HepG2 (cell line): ENCODE data around the gene MUL1. TPM values are rescaled to one million over a fixed set of nuclear protein-coding genes. Genes with fewer than 3 reads are reported as not detected.

Experiments used
- KDM5B ChIP-seq: sonication (generic); formaldehyde crosslinking; IDR thresholded peaks from 2 replicates; pipeline ENCODE4 v1.4.0; 2020; ENCODE audit warnings: missing genetic modification reagents, mild to moderate bottlenecking, borderline replicate concordance
- NCOR1 ChIP-seq: fragments of 200-600 bp; sonication (generic); IDR thresholded peaks from 2 replicates; pipeline ENCODE4 v1.7.0; 2017; ENCODE audit warnings: antibody characterized with exemption, low read length, borderline replicate concordance
- NR2F2 ChIP-seq: IDR thresholded peaks from 2 replicates; pipeline ENCODE4 v1.6.1; 2012; ENCODE audit warnings: low read depth, inconsistent platforms, borderline replicate concordance
- RBM22 ChIP-seq: fragments of 200-400 bp; formaldehyde crosslinking; optimal IDR thresholded peaks from 2 replicates; pipeline ENCODE3; 2017; ENCODE audit warnings: mild to moderate bottlenecking, low read length, moderate library complexity
- SIN3A ChIP-seq: IDR thresholded peaks from 2 replicates; pipeline ENCODE4 v1.6.1; 2011; ENCODE audit warnings: low read depth, mild to moderate bottlenecking, control low read depth, low read length, borderline replicate concordance
- THYN1 ChIP-seq: sonication (generic); formaldehyde crosslinking; IDR thresholded peaks from 2 replicates; pipeline ENCODE4 v1.8.1; 2023; ENCODE audit warnings: low read depth, mild to moderate bottlenecking, moderate library complexity, missing genetic modification reagents, borderline replicate concordance
- ZNF629 ChIP-seq: sonication (generic); formaldehyde crosslinking; conservative IDR thresholded peaks from 2 replicates; pipeline ENCODE4 v1.5.0; 2020; ENCODE audit warnings: missing genetic modification reagents
- polyA plus RNA-seq, 8 experiments: library from polyadenylated mRNA; depleted of rRNA in 3 of 8; stranded (reverse) in 7 of 8; unstranded in 1 of 8; fragments of >200 nt; fragmentation: Illumina TruSeq in 4 of 8; extraction: Trizol in 4 of 8; gene quantifications; 2 replicates each; pipeline versions ENCODE4 v1.2.1 to v1.2.3, GENCODE V29; 2011 to 2016; ENCODE audit warnings: low read depth in 4 of 8, missing spikeins in 1 of 8, mixed read lengths in 1 of 8; ENCODE audit not compliant: insufficient read depth in 1 of 8
- total RNA-seq, 5 experiments: library from RNA; depleted of rRNA; stranded (reverse); fragments of >200 nt; fragmentation: Illumina TruSeq; extraction: Trizol; gene quantifications; 2 replicates each; pipeline ENCODE4 v1.2.3, GENCODE V29; 2016; ENCODE audit warnings: low read depth in 1 of 5
- TF ChIP-seq, protein P1 (sequence below): sonication (generic); formaldehyde crosslinking; IDR thresholded peaks from 2 replicates; pipeline ENCODE4 v1.4.0; 2020; ENCODE audit warnings: mild to moderate bottlenecking, missing genetic modification reagents
- TF ChIP-seq, protein P2 (sequence below): sonication (generic); formaldehyde crosslinking; IDR thresholded peaks from one replicate; pipeline ENCODE4 v1.5.1; 2020; ENCODE audit warnings: mild to moderate bottlenecking, missing genetic modification reagents; ENCODE audit errors: not compliant biosample characterization
- TF ChIP-seq, protein P3 (sequence below): IDR thresholded peaks from 2 replicates; pipeline ENCODE4 v1.4.0; 2020; ENCODE audit warnings: mild to moderate bottlenecking, missing genetic modification reagents

The MUL1 gene
- total and polyA plus RNA-seq, 2 of the 13 experiments (the other 11 are each of a cell fraction or from before 2014, with no cell fraction given), result 21.5 to 26.5 TPM

DNA sequence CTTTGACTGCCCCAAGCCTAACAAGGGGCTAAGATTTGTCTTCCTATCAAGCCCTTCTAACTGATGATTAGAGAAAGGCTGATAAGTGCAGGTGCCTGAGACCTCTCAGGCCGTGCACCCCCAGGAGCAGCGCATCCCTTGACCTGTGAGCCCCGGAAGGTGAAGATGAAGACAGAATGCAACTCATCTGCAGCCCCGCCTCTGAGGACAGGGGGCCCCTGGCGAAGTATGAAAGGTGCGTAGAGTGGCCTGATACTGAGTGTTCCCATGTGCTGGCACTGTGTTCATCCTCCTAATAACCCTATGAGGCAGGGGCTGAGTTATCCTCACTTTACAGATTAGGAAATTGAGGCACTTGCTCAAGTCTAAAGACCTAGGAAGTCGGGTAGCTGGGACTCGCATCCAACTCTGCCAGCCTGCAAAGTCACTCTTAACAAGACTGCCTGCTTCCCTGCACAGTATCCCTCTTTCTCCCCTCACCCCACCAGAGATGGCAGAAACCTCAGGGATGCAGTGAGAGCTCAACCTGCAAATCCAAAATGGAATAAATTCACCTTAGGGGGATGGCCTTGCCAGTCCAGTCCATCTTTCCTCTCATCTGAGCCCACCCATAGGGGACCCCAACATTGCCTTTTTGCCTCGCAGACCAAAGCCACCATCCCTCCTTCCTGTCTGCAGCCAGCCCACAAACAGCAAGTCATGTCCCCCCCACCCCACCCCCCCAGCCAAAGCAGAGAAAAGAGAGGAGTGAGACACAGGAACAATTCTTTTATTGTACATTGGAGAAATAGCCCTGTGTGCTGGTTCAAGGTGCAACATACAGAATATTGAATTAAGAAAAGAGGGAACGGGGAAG lies 26.1 kb downstream of the MUL1 start (continued):
- TF ChIP-seq, protein P1, sequence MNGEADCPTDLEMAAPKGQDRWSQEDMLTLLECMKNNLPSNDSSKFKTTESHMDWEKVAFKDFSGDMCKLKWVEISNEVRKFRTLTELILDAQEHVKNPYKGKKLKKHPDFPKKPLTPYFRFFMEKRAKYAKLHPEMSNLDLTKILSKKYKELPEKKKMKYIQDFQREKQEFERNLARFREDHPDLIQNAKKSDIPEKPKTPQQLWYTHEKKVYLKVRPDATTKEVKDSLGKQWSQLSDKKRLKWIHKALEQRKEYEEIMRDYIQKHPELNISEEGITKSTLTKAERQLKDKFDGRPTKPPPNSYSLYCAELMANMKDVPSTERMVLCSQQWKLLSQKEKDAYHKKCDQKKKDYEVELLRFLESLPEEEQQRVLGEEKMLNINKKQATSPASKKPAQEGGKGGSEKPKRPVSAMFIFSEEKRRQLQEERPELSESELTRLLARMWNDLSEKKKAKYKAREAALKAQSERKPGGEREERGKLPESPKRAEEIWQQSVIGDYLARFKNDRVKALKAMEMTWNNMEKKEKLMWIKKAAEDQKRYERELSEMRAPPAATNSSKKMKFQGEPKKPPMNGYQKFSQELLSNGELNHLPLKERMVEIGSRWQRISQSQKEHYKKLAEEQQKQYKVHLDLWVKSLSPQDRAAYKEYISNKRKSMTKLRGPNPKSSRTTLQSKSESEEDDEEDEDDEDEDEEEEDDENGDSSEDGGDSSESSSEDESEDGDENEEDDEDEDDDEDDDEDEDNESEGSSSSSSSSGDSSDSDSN (CRISPR knock-in tag), result no peak; the same call in 1 of the 2 replicates
- 0 out of 2 replicates have a peak, but pooled peaks have one; percentile 18 for TF ChIP-seq KDM5B
- TF ChIP-seq SIN3A, result peak; percentile 53; the same call in 1 of the 2 replicates
- TF ChIP-seq, protein P2, sequence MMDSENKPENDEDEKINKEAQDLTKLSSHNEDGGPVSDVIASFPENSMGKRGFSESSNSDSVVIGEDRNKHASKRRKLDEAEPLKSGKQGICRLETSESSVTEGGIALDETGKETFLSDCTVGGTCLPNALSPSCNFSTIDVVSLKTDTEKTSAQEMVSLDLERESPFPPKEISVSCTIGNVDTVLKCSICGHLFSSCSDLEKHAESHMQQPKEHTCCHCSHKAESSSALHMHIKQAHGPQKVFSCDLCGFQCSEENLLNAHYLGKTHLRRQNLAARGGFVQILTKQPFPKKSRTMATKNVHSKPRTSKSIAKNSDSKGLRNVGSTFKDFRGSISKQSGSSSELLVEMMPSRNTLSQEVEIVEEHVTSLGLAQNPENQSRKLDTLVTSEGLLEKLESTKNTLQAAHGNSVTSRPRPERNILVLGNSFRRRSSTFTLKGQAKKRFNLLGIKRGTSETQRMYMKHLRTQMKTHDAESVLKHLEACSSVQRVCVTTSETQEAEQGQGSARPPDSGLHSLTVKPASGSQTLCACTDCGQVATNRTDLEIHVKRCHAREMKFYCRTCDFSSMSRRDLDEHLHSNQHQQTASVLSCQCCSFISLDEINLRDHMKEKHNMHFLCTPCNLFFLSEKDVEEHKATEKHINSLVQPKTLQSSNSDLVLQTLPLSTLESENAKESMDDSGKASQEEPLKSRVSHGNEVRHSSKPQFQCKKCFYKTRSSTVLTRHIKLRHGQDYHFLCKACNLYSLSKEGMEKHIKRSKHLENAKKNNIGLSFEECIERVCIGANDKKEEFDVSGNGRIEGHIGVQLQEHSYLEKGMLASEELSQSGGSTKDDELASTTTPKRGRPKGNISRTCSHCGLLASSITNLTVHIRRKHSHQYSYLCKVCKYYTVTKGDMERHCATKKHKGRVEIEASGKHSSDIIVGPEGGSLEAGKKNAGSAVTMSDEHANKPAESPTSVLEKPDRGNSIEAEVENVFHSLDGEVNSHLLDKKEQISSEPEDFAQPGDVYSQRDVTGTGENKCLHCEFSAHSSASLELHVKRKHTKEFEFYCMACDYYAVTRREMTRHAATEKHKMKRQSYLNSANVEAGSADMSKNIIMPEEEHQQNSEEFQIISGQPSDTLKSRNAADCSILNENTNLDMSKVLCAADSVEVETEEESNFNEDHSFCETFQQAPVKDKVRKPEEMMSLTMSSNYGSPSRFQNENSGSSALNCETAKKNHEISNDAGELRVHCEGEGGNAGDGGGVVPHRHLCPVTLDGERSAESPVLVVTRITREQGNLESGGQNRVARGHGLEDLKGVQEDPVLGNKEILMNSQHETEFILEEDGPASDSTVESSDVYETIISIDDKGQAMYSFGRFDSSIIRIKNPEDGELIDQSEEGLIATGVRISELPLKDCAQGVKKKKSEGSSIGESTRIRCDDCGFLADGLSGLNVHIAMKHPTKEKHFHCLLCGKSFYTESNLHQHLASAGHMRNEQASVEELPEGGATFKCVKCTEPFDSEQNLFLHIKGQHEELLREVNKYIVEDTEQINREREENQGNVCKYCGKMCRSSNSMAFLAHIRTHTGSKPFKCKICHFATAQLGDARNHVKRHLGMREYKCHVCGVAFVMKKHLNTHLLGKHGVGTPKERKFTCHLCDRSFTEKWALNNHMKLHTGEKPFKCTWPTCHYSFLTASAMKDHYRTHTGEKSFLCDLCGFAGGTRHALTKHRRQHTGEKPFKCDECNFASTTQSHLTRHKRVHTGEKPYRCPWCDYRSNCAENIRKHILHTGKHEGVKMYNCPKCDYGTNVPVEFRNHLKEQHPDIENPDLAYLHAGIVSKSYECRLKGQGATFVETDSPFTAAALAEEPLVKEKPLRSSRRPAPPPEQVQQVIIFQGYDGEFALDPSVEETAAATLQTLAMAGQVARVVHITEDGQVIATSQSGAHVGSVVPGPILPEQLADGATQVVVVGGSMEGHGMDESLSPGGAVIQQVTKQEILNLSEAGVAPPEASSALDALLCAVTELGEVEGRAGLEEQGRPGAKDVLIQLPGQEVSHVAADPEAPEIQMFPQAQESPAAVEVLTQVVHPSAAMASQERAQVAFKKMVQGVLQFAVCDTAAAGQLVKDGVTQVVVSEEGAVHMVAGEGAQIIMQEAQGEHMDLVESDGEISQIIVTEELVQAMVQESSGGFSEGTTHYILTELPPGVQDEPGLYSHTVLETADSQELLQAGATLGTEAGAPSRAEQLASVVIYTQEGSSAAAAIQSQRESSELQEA (CRISPR knock-in tag), result no peak
- TF ChIP-seq NCOR1, result 0 out of 2 replicates have a peak, but pooled peaks have one; percentile 10
- TF ChIP-seq RBM22, result peak; percentile 98
- no peak for TF ChIP-seq THYN1
- TF ChIP-seq ZNF629 (CRISPR knock-in tag), result 0 out of 2 replicates have a peak, but pooled peaks have one; percentile 18
- TF ChIP-seq, protein P3, sequence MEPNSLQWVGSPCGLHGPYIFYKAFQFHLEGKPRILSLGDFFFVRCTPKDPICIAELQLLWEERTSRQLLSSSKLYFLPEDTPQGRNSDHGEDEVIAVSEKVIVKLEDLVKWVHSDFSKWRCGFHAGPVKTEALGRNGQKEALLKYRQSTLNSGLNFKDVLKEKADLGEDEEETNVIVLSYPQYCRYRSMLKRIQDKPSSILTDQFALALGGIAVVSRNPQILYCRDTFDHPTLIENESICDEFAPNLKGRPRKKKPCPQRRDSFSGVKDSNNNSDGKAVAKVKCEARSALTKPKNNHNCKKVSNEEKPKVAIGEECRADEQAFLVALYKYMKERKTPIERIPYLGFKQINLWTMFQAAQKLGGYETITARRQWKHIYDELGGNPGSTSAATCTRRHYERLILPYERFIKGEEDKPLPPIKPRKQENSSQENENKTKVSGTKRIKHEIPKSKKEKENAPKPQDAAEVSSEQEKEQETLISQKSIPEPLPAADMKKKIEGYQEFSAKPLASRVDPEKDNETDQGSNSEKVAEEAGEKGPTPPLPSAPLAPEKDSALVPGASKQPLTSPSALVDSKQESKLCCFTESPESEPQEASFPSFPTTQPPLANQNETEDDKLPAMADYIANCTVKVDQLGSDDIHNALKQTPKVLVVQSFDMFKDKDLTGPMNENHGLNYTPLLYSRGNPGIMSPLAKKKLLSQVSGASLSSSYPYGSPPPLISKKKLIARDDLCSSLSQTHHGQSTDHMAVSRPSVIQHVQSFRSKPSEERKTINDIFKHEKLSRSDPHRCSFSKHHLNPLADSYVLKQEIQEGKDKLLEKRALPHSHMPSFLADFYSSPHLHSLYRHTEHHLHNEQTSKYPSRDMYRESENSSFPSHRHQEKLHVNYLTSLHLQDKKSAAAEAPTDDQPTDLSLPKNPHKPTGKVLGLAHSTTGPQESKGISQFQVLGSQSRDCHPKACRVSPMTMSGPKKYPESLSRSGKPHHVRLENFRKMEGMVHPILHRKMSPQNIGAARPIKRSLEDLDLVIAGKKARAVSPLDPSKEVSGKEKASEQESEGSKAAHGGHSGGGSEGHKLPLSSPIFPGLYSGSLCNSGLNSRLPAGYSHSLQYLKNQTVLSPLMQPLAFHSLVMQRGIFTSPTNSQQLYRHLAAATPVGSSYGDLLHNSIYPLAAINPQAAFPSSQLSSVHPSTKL (CRISPR knock-in tag), result peak; percentile 2; the same call in 1 of the 2 replicates
- no peak for TF ChIP-seq NR2F2
